ENCODE data around the gene ADRM1. TPM values are rescaled to one million over a fixed set of nuclear protein-coding genes. Genes with fewer than 3 reads are reported as not detected.

ADRM1 gene
- total RNA-seq, 2 donors from 2014 or later: 70.5 to 109 TPM

DNA sequence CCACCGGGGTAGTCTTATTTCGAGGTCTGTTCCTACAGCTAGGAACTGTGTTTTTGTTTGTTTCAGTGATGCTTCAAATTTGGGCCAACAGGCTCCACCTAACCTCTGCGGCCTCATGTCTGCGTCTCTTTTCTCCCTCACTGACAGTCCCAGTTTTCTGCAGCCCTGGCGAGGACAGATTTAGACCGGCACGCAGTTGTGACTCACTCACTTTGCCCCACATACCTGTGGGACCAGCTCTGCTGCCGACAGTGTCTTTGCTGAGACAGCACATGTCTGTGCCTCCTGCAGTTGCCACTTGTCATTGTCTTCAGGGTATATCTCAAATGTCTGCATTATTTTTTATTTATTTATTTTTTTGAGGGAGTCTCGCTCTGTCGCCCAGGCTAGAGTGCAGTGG lies 35.3 kb upstream of the ADRM1 start:
- Histone ChIP-seq H3K9ac (ENCODE audit: low read depth in 2 of 2, low read length in 2 of 2) (no peak overlapping the region), H3K9me3 (no peaks in the 10 kb centered on the region), H3K27me3 (no peaks in the 10 kb centered on the region), H3K4me3 (no peak overlapping the region), H3K4me1 (no peaks in the 10 kb centered on the region), H3K36me3 (peaks cover 30% of the 10 kb centered on the region), H3K27ac (no peak overlapping the region)
- no peak for TF ChIP-seq CTCF (IDR thresholded peaks at IDR 0.05)
- intact Hi-C loops (cut with DNase I): no loop called here
- DNase-seq: no peak

- Histone ChIP-seq H3K4me3 (no peak overlapping the region), H3K9me3 (no peaks in the 10 kb centered on the region), H3K27ac (no peak overlapping the region), H3K4me1 (no peaks in the 10 kb centered on the region), H3K36me3 (peaks cover 30% of the 10 kb centered on the region), H3K9ac (ENCODE audit: low read depth in 2 of 2, low read length in 2 of 2) (no peak overlapping the region), H3K27me3 (no peaks in the 10 kb centered on the region)
- no peak for DNase-seq
- intact Hi-C loops (cut with DNase I): no loop called here
- no peak for TF ChIP-seq CTCF (IDR thresholded peaks at IDR 0.05)
Observed at GRCh38 chr20:62268228-62268900, 34.4 kb upstream of the ADRM1 start.

- Histone ChIP-seq H3K9ac (ENCODE audit: low read depth in 2 of 2, low read length in 2 of 2) (no peak overlapping the region), H3K4me1 (no peaks in the 10 kb centered on the region), H3K4me3 (no peak overlapping the region), H3K27ac (no peak overlapping the region), H3K9me3 (no peaks in the 10 kb centered on the region), H3K27me3 (no peaks in the 10 kb centered on the region), H3K36me3 (peaks cover 24% of the 10 kb centered on the region)
- no peak for TF ChIP-seq CTCF (IDR thresholded peaks at IDR 0.05)
- DNase-seq: no peak
- intact Hi-C loops (cut with DNase I): no loop called here
Observed at GRCh38 chr20:62269378-62269777, 33.4 kb upstream of the ADRM1 start.

DNA sequence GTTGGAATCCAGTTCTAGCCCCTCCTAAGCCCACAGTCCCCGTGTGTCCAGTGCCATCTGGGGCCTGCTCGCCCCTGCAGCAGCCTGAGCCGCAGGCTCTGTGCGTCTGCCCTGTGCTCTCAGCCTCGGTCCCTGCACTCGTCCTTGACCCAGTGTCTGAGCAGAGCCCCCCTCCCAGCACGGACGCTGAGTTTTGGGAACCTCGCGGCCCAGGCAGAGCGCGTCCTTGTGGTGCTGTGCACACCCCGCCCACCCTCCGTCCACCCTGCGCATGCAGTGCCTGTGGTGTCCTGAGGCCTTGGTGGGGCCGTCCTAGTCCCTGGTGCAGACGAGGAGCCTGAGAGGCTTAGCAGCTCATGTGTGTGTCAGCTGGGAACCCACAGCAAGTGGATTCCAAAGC lies 32.9 kb upstream of the ADRM1 start:
- Histone ChIP-seq H3K4me3 (no peak overlapping the region), H3K9me3 (no peaks in the 10 kb centered on the region), H3K4me1 (no peaks in the 10 kb centered on the region), H3K27me3 (no peaks in the 10 kb centered on the region), H3K9ac (ENCODE audit: low read depth in 2 of 2, low read length in 2 of 2) (no peak overlapping the region), H3K36me3 (peaks cover 20% of the 10 kb centered on the region), H3K27ac (no peak overlapping the region)
- DNase-seq: no peak
- intact Hi-C loops (cut with DNase I): no loop called here
- no peak for TF ChIP-seq CTCF (IDR thresholded peaks at IDR 0.05)

- no peak for TF ChIP-seq CTCF (IDR thresholded peaks at IDR 0.05)
- H3K4me1 ChIP-seq: no peaks in the 10 kb centered on the region
- no peak for DNase-seq
- intact Hi-C loops (cut with DNase I): no loop called here
- no peak overlapping the region for H3K27ac ChIP-seq
- H3K36me3 ChIP-seq: peaks cover 16% of the 10 kb centered on the region
- no peak overlapping the region for H3K9ac ChIP-seq (ENCODE audit: low read depth in 2 of 2, low read length in 2 of 2)
- H3K27me3 ChIP-seq: no peaks in the 10 kb centered on the region
- no peaks in the 10 kb centered on the region for H3K9me3 ChIP-seq
- no peak overlapping the region for H3K4me3 ChIP-seq
Observed at GRCh38 chr20:62272200-62272599, 30.6 kb upstream of the ADRM1 start.

Data from colonic mucosa (tissue), 4 donors.